ENCODE results near the gene LDHAL6A. TPM values are rescaled to one million over a fixed set of nuclear protein-coding genes. Genes with fewer than 3 reads are reported as not detected.
"Not testable (repeated sequence)": the region's sequence is repeated elsewhere in the genome, so short reads cannot be mapped to it uniquely, and the experiment has no call there.

Gene LDHAL6A
- total RNA-seq: not detected
- not detected for polyA plus RNA-seq (2013, experiment 1 of 2)
- not detected for polyA plus RNA-seq (2013, experiment 2 of 2)
- long read RNA-seq, experiment 1: 0 reads
- long read RNA-seq, experiment 2: 0 reads
- long read RNA-seq, experiment 3: 0 reads
- long read RNA-seq, experiment 4: 0 reads

GRCh38 chr11:18455686-18456372, at the start of gene LDHAL6A:
Gene LDHAL6A (plus strand): TSS chr11:18455856. CDS start chr11:18456681, 825 bp downstream.
- no peaks in the 10 kb centered on the region for H3K36me3 ChIP-seq (ENCODE audit: control insufficient read depth, insufficient read depth, low read length)
- DNase-seq: peak; percentile 46
- H3K27me3 ChIP-seq (ENCODE audit: control insufficient read depth, insufficient read depth, low read length, poor library complexity, severe bottlenecking): no peaks in the 10 kb centered on the region
- Mint-ChIP-seq H3K4me3 (no peak within 1 kb of the TSS), H3K27me3 (ENCODE audit: insufficient read depth) (peaks cover 24% of the 10 kb centered on the region), H3K27ac (no peak within 1 kb of the TSS), H3K4me1 (peaks cover 6% of the 10 kb centered on the region), H3K9me3 (no peaks in the 10 kb centered on the region), H3K36me3 (ENCODE audit: low read depth) (no peaks in the 10 kb centered on the region)
- TF ChIP-seq CTCF (conservative IDR thresholded peaks at IDR 0.05): no peak
- 92 to 94% methylated on average over 24 to 47 of the region's 47 CpGs for WGBS, 2 experiments (ENCODE audit: insufficient coverage in 1 of 2, insufficient read length in 1 of 2)
- H3K4me1 ChIP-seq (ENCODE audit: control insufficient read depth, insufficient read depth, low read length): no peaks in the 10 kb centered on the region
- no peak within 1 kb of the TSS for H3K4me3 ChIP-seq (ENCODE audit: low read length)
- no peak within 1 kb of the TSS for H3K9ac ChIP-seq (ENCODE audit: extremely low read depth, low read length, poor library complexity, severe bottlenecking)
- H3K27ac ChIP-seq (ENCODE audit: low read depth, low read length): no peak within 1 kb of the TSS
- H3K9me3 ChIP-seq (ENCODE audit: control insufficient read depth, low read length): no peaks in the 10 kb centered on the region

GRCh38 chr11:18407400-18407799, 48.3 kb upstream of the LDHAL6A start:
- not testable (repeated sequence) for H3K27me3 Mint-ChIP-seq (ENCODE audit: insufficient read depth); H3K9ac ChIP-seq (ENCODE audit: extremely low read depth, low read length, poor library complexity, severe bottlenecking); H3K4me1 ChIP-seq (ENCODE audit: control insufficient read depth, insufficient read depth, low read length); H3K4me1 Mint-ChIP-seq; H3K4me3 ChIP-seq (ENCODE audit: low read length); H3K27me3 ChIP-seq (ENCODE audit: control insufficient read depth, insufficient read depth, low read length, poor library complexity, severe bottlenecking); DNase-seq; H3K9me3 ChIP-seq (ENCODE audit: control insufficient read depth, low read length); H3K4me3 Mint-ChIP-seq; H3K27ac Mint-ChIP-seq; H3K27ac ChIP-seq (ENCODE audit: low read depth, low read length); H3K9me3 Mint-ChIP-seq
- H3K36me3 Mint-ChIP-seq (ENCODE audit: low read depth): peaks cover 34% of the 10 kb centered on the region
- 100% methylated on average over 3 of the region's 3 CpGs for WGBS, 2 experiments (ENCODE audit: insufficient coverage in 1 of 2, insufficient read length in 1 of 2)
- H3K36me3 ChIP-seq (ENCODE audit: control insufficient read depth, insufficient read depth, low read length): peaks cover 56% of the 10 kb centered on the region

- no peak for DNase-seq
- H3K4me3 Mint-ChIP-seq: no peak overlapping the region
- H3K9me3 Mint-ChIP-seq: peaks cover 2% of the 10 kb centered on the region
- Histone ChIP-seq H3K4me3 (ENCODE audit: low read length) (no peak overlapping the region), H3K27ac (ENCODE audit: low read depth, low read length) (no peak overlapping the region), H3K36me3 (ENCODE audit: control insufficient read depth, insufficient read depth, low read length) (peaks cover 42% of the 10 kb centered on the region), H3K9ac (ENCODE audit: extremely low read depth, low read length, poor library complexity, severe bottlenecking) (no peak overlapping the region), H3K27me3 (ENCODE audit: control insufficient read depth, insufficient read depth, low read length, poor library complexity, severe bottlenecking) (no peaks in the 10 kb centered on the region), H3K9me3 (ENCODE audit: control insufficient read depth, low read length) (no peaks in the 10 kb centered on the region), H3K4me1 (ENCODE audit: control insufficient read depth, insufficient read depth, low read length) (no peaks in the 10 kb centered on the region)
- peaks cover 2% of the 10 kb centered on the region for H3K4me1 Mint-ChIP-seq
- H3K36me3 Mint-ChIP-seq (ENCODE audit: low read depth): peaks cover 21% of the 10 kb centered on the region
- 95 to 96% methylated on average over 7 to 9 of the region's 9 CpGs for WGBS, 2 experiments (ENCODE audit: insufficient coverage in 1 of 2, insufficient read length in 1 of 2)
- peaks cover 13% of the 10 kb centered on the region for H3K27me3 Mint-ChIP-seq (ENCODE audit: insufficient read depth)
- H3K27ac Mint-ChIP-seq: no peak overlapping the region
- TF ChIP-seq CTCF (conservative IDR thresholded peaks at IDR 0.05): no peak
These were observed 46.9 kb upstream of the LDHAL6A start for GRCh38 chr11:18408558-18409291.

Measured in endodermal cell (in vitro differentiated cells).